Epithelial cell of esophagus (primary cell): ENCODE measurements around the gene MELTF.

Source experiments
- DNase-seq: peaks from one replicate; pipeline ENCODE4 v3.0.0; 2010; ENCODE audit warnings: low read depth
- H3K4me3 ChIP-seq: 2 replicates; pipeline ENCODE4 v1.5.1; 2011; ENCODE audit warnings: mild to moderate bottlenecking, low read length, control low read depth
- TF ChIP-seq, protein P1 (sequence below): IDR thresholded peaks from 2 replicates; pipeline ENCODE4 v1.5.1; 2011; ENCODE audit warnings: low read depth, mild to moderate bottlenecking, low read length, control low read depth, inconsistent platforms; ENCODE audit not compliant: insufficient read depth; ENCODE audit errors: missing control alignments

The MELTF gene

GRCh38 chr3:196966526-196967401 lies 62.9 kb downstream of the MELTF start:
- DNase-seq, result no peak
- TF ChIP-seq, protein P1, sequence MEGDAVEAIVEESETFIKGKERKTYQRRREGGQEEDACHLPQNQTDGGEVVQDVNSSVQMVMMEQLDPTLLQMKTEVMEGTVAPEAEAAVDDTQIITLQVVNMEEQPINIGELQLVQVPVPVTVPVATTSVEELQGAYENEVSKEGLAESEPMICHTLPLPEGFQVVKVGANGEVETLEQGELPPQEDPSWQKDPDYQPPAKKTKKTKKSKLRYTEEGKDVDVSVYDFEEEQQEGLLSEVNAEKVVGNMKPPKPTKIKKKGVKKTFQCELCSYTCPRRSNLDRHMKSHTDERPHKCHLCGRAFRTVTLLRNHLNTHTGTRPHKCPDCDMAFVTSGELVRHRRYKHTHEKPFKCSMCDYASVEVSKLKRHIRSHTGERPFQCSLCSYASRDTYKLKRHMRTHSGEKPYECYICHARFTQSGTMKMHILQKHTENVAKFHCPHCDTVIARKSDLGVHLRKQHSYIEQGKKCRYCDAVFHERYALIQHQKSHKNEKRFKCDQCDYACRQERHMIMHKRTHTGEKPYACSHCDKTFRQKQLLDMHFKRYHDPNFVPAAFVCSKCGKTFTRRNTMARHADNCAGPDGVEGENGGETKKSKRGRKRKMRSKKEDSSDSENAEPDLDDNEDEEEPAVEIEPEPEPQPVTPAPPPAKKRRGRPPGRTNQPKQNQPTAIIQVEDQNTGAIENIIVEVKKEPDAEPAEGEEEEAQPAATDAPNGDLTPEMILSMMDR, result no peak
- H3K4me3 ChIP-seq, result no peak overlapping the region

DNA sequence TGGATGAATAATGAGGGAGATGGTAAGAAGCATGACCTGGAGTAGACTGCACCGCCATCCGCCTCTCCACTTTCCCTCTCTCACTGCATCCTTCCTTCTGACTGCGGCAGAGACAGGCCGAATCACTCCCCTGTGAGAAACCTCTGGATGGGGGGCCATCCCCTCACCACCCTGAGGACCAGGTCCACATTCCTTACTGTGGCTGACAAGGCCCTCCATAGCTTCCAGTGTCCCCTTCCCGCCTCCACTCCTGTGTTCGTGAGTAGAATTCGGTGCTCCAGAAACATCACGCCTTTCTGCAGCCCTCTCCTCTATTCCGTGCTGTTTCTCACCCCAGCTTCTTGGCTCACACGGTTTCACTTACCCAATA lies 63.8 kb downstream of the MELTF start:
- no peak for DNase-seq
- TF ChIP-seq, protein P1, result no peak
- H3K4me3 ChIP-seq, result no peak overlapping the region

DNA sequence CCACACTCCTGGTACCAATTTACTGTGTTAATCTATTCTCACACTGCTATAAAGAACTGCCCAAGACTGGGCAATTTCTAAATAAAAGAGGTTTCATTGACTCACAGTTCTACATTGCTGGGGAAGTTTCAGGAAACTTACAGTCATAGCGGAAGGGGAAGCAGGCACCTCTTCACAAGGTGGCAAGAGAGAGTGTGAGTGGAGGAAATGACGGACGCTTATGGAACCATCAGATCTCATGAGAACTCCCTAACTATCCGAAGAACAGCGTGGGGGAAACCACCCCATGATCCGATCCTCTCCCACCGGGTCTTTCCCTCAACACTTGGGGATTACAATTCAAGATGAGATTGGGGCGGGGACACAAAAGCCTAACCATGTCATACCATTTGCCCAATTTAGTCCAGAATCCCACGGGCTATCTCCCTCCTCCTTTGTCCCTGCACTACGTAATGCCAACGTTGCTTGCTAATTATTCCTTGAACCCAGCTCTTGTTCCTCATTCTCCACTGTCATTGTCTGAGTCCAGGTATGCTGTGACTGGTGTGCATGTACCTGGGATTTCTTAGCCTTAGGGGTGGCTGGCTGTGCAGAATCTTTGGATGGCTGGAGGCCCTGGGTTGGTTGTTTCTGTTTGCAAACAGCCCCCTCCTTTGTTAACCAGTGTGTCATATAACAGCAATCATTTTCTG lies 64.4 kb downstream of the MELTF start:
- no peak overlapping the region for H3K4me3 ChIP-seq
- no peak for DNase-seq
- TF ChIP-seq, protein P1, result no peak

DNA sequence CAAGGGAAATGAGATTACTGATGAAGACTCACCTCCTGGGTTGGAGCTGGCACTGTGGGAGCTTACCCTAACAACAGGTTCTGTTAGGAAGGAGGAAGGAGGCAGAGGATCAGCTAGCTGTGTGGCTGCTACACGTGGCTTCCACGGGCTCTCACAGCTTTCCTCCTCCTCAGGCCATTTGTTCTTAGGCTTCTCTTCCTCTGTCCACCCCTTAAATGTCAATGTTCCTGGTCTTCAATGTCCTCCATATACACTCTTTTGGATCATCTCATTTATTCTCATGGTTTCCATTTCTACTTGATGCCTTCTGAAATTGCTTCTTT lies 66.0 kb downstream of the MELTF start:
- TF ChIP-seq, protein P1, result no peak
- H3K4me3 ChIP-seq, result no peak overlapping the region
- DNase-seq, result no peak

GRCh38 chr3:196962930-196963630 lies 66.5 kb downstream of the MELTF start:
- TF ChIP-seq, protein P1, result no peak
- H3K4me3 ChIP-seq, result no peak overlapping the region
- no peak for DNase-seq

DNA sequence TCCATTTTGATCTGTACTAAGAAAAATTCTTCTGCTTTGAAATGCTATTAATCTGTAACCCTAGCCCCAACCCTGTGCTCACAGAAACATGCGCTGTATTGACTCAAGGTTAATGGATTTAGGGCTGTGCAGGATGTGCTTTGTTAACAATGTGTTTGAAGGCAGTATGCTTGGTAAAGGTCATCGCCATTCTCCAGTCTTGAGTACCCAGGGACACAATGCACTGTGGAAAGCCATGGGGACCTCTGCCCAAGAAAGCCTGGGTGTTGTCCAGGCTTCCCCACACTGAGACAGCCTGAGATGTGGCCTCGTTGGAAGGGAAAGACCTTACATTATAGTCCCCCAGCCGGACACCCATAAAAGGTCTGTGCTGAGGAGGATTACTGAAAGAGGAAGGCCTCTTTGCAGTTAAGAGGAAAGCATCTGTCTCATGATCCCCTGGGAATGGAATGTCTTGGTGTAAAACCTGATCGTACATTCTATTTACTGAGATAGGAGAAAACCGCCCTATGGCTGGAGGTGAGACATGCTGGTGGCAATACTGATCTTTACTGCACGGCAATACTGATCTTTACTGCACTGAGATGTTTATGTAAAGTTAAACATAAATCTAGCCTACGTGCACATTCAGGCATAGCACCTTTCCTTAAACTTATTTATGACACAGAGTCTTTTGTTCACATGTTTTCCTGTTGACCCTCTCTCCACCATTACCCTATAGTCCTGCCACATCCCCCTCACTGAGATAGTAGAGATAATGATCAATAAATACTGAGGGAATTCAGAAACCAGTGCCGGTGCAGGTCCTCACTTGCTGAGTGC lies 67.3 kb downstream of the MELTF start:
- DNase-seq, result no peak
- no peak overlapping the region for H3K4me3 ChIP-seq
- TF ChIP-seq, protein P1, result no peak
